SK-MEL-5 (cell line): Measurements from ENCODE around the gene PARP9. TPM values are rescaled to one million over a fixed set of nuclear protein-coding genes. Genes with fewer than 3 reads are reported as not detected.

Experiments
- DNase-seq: peaks from one replicate; pipeline ENCODE4 v3.0.0-alpha.2; 2016; ENCODE audit warnings: low read depth, low spot score
- in situ Hi-C: cut with HindIII; loops from 2 replicates; pipeline ENCODE4 v1.10.0; 2016; ENCODE audit warnings: low sequenced_read_pairs, high pct_unique_total_duplicates, low pct_unique_long_range_greater_than_20kb
- polyA plus RNA-seq, 2 experiments: library from polyadenylated mRNA; depleted of rRNA; stranded (reverse); fragments of >200 nt; gene quantifications; 2 replicates each; pipeline ENCODE4 v1.2.3, GENCODE V29; 2015
- total RNA-seq: library from RNA; depleted of rRNA; stranded (reverse); fragments of >200 nt; shearing (Covaris generic); gene quantifications from 2 replicates; pipeline ENCODE4 v1.2.3, GENCODE V29; 2014; rRNA removed

PARP9 gene
- total RNA-seq, result 29.8 and 30.1 TPM in 2 replicates
- 30.3 and 41.3 TPM in 2 replicates for polyA plus RNA-seq (2015; cell fraction: cytosol; rRNA removed)
- polyA plus RNA-seq (2015; cell fraction: nucleus; rRNA removed), result 91.7 and 94.0 TPM in 2 replicates

GRCh38 chr3:122564155-122564912 is at the start of gene PARP9, which contains the start of gene DTX3L:
PARP9 (minus strand) TSS chr3:122564300; CDS start chr3:122559620, 4,680 bp downstream.
DTX3L (plus strand) TSS chr3:122564338; CDS start chr3:122564427, 89 bp downstream.
- in situ Hi-C loops, result no loop called here
- peak; percentile 80 for DNase-seq

GRCh38 chr3:122612696-122613095 is 48.6 kb upstream of the PARP9 start:
- in situ Hi-C loops, result no loop called here
- no peak for DNase-seq

- in situ Hi-C loops, result no loop called here
- DNase-seq, result no peak
Observed at GRCh38 chr3:122609798-122610559, 45.9 kb upstream of the PARP9 start.

GRCh38 chr3:122608916-122609315 is 44.8 kb upstream of the PARP9 start:
- in situ Hi-C loops, result no loop called here
- no peak for DNase-seq

GRCh38 chr3:122606330-122606729 is 42.2 kb upstream of the PARP9 start:
- in situ Hi-C loops, result no loop called here
- no peak for DNase-seq

GRCh38 chr3:122603056-122603455 is 39.0 kb upstream of the PARP9 start:
- in situ Hi-C loops, result no loop called here
- DNase-seq, result no peak

DNA sequence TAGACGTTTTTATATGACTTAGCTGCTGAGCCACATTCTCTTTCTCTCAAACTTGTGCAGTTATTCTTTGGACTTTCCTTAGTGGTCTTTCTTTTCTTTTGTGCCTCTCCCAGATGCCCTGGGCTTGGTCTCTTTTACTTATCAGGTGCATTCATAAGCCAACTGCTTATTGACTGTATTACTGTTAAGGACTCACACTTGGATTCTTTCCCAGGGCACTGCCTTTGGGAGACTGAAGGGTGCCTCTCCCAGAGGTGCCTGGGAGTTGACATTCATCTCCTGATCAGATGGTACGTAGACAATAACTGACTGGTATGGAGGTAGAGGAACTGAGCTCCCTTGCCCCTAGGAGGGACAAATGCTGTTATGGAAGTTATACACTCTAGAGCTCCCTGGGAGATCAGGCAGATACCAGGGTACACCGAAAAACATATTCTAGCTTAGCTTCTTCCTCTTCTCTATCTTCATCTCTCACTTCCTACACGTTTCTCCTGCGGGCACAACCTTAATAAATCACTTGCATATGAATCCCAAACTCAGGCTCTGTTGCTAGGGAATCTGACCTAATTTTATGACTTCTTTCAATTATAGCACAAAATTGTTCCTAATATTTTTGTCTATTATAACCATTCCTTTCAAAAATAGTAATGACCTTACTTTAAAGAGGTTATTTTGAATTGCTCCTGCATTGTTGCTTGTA is 38.1 kb upstream of the PARP9 start:
- no peak for DNase-seq
- in situ Hi-C loops, result no loop called here

GRCh38 chr3:122598556-122598955 is 34.5 kb upstream of the PARP9 start:
- no peak for DNase-seq
- in situ Hi-C loops, result no loop called here

DNA sequence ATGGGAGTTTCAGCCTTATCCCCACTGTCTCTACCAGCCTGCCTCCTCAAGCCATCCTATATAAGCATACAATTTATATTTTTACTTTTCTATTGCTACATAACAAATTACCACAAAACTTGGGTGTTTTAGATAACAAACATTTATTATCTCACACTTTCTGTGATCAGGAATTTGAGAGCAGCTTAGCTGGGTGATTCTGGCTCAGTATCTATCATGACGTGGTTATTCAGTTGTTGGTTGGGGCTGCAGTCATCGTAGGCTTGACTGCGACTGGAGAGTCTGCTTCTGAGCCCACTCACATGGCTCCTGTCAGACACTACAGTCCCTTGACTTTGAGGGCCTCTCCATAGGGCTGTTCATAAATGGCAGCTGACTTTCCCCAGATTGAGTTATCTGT is 34.1 kb upstream of the PARP9 start:
- DNase-seq, result no peak
- in situ Hi-C loops, result no loop called here

GRCh38 chr3:122594025-122594424 is 29.9 kb upstream of the PARP9 start:
- in situ Hi-C loops, result no loop called here
- no peak for DNase-seq

GRCh38 chr3:122590610-122591009 is 26.5 kb upstream of the PARP9 start:
- in situ Hi-C loops, result no loop called here
- no peak for DNase-seq

GRCh38 chr3:122589297-122589696 is 25.2 kb upstream of the PARP9 start:
- in situ Hi-C loops, result no loop called here
- DNase-seq, result no peak

DNA sequence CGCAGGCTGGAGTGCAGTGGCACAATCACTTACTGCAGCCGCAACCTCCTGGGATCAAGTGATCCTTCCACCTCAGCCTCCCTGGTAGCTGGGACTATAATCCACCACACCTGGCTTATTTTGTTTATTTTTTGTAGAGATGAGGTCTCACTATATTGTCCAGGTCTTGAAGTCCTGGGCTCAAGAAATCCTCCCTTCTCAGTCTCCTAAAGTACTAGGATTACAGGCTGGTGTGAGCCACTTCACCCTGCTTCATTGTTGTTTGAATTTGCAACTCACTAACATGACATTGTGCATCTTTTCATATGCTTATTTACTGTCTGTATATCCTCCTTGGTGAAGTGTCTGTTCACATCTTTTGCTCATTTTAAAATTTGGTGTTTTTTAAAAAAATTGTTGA is 23.5 kb upstream of the PARP9 start:
- in situ Hi-C loops, result no loop called here
- no peak for DNase-seq

- no peak for DNase-seq
- in situ Hi-C loops, result no loop called here
Observed at GRCh38 chr3:122586773-122587485, 22.8 kb upstream of the PARP9 start.

- DNase-seq, result no peak
- in situ Hi-C loops, result no loop called here
Observed at GRCh38 chr3:122586098-122586497, 22.0 kb upstream of the PARP9 start.

DNA sequence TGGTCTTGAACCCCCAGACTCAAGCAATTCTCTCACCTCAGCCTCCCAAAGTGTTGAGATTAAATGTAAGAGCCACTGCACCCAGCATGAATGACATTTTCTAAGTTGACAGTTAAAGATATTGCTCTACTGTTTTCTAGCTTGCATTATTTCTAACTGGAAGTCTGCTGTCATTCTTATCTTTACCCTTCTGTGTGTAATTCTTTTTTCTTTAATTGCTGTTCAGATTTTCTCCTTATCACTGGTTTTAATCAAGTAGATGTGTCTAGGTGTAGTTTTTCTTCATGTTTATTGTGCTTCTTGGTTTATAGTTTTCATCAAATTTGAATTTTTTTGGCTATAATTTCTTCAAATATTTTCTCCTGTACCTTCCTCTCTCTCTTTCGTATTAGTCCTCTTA is 18.3 kb upstream of the PARP9 start:
- in situ Hi-C loops, result no loop called here
- DNase-seq, result no peak

GRCh38 chr3:122581622-122582021 is 17.5 kb upstream of the PARP9 start:
- no peak for DNase-seq
- in situ Hi-C loops, result no loop called here

DNA sequence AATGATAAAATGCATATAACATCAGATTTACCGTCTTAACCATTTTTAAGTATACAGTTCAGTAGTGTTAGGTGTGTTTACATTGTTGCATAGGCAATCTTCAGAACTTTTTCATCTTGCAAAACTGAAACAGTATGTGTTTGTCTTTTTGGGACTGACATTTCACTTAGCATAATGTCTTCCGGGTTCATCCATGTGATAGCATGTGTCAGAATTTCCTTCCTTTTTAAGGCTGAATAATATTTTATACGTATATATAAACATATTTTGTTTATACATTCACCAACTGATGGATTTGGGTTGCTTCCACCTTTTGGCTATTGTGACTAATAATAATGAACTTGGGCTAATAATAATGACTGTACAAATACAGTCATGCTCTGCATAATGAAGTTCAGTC is 16.4 kb upstream of the PARP9 start:
- in situ Hi-C loops, result no loop called here
- DNase-seq, result no peak
